ENCODE data around the gene SOS1.

DNA sequence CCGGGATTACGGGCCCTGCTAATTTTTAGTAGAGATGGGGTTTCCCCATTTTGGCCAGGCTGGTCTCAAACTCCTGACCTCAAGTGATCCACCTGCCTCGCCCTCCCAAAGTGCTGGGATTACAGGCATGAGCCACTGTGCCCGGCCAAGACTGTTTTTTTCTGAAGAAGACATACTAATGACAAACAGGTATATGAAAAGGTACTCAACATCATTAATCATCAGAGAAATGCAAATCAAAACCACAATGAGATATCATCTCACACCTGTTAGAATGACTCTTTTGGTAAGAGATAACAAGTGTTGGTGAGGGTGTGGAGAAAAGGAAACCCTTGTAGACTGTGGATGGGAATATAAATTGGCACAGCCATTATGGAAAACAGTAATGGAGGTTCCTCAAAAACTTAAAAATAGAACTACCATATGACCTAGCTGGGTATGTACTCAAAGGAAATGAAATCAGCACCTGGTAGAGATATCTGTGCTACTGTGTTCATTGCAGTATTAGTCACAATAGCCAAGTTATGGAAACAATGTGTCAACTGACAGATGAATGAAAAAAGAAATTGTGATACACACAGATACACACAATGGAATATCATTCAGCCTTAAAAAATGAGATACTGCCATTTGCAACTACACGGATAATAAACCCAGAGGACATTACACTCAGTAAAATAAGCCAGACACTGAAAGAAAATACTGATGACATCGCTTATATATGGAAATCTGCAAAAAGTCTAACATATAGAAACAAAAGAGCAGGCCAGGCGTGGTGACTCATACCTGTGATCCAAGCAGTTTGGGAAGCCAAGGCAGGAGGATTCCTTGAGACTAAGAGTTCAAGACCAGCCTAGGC lies 20.8 kb downstream of the SOS1 start:
- no peak for TF ChIP-seq CTCF (IDR thresholded peaks at IDR 0.05)
- TF ChIP-seq POLR2A (IDR thresholded peaks at IDR 0.05): no peak
